Inflammatory macrophage treated with lipopolysaccharide for 1 hour (primary cell): ENCODE results near the gene DDX39B.
A peak's percentile ranks its signal among the peaks of the same experiment; 100 is the strongest.

ENCODE experiments used
- DNase-seq, 2 donors: peaks; one replicate each; pipeline ENCODE4 v3.0.0-alpha.2; 2020 to 2022

DDX39B gene

GRCh38 chr6:31575335-31575901, 33.6 kb upstream of the DDX39B start, which contains the start of gene TNF:
TSS of gene TNF (plus strand) at chr6:31575565. CDS start at chr6:31575742, 177 bp downstream.
- peak; percentile 97 to 99 for DNase-seq

GRCh38 chr6:31574106-31575061, 32.6 kb upstream of the DDX39B start:
- peak in 1 of 2 donors; percentile 32 for DNase-seq

- no peak for DNase-seq
These were observed 31.7 kb upstream of the DDX39B start for GRCh38 chr6:31573239-31574105.

GRCh38 chr6:31572041-31572911, 30.5 kb upstream of the DDX39B start, which contains the start of gene LTA:
TSS of gene LTA (plus strand) at chr6:31572289. CDS start at chr6:31572743, 454 bp downstream.
- no peak for DNase-seq

- no peak for DNase-seq
These were observed 28.2 kb upstream of the DDX39B start for GRCh38 chr6:31569861-31570536.

GRCh38 chr6:31568537-31568961, 26.7 kb upstream of the DDX39B start:
- peak; percentile 96 for DNase-seq

- DNase-seq = peak; percentile 62 to 79
These were observed 25.9 kb upstream of the DDX39B start for GRCh38 chr6:31567531-31568370.

GRCh38 chr6:31560697-31561058, 18.9 kb upstream of the DDX39B start:
- DNase-seq = no peak

GRCh38 chr6:31559958-31560696, 18.3 kb upstream of the DDX39B start:
- peak; percentile 89 to 94 for DNase-seq

- DNase-seq = no peak
These were observed 17.8 kb upstream of the DDX39B start for GRCh38 chr6:31559606-31559957.

- DNase-seq = peak; percentile 98 to 99
These were observed 17.1 kb upstream of the DDX39B start for GRCh38 chr6:31558631-31559500.

GRCh38 chr6:31558318-31558625, 16.5 kb upstream of the DDX39B start:
- no peak for DNase-seq

GRCh38 chr6:31557443-31558317, 15.9 kb upstream of the DDX39B start:
- DNase-seq = no peak

- DNase-seq = no peak
These were observed 14.5 kb upstream of the DDX39B start for GRCh38 chr6:31556307-31556706.

GRCh38 chr6:31551371-31551770, 9.6 kb upstream of the DDX39B start:
- DNase-seq = peak; percentile 85 to 89

GRCh38 chr6:31548544-31548873, 6.7 kb upstream of the DDX39B start:
- DNase-seq = no peak

GRCh38 chr6:31547727-31548543, 6.1 kb upstream of the DDX39B start:
- peak; percentile 34 to 60 for DNase-seq
